ENCODE measurements around the gene DSC3. TPM values are rescaled to one million over a fixed set of nuclear protein-coding genes. Genes with fewer than 3 reads are reported as not detected.
A peak's percentile ranks its signal among the peaks of the same experiment; 100 is the strongest.

DSC3 gene
- total RNA-seq, 4 donors from 2014 or later, result 0.15 to 1.5 (median 0.33) TPM; not detected in 1

- Histone ChIP-seq H3K27me3 (peaks cover 23% of the 10 kb centered on the region), H3K27ac (no peak overlapping the region), H3K9me3 (no peaks in the 10 kb centered on the region), H3K36me3 (no peaks in the 10 kb centered on the region), H3K4me1 (peaks cover 15 to 23% of the 10 kb centered on the region in 2 donors), H3K4me3 (replicated peaks in 1 of 3) (no peak overlapping the region)
- intact Hi-C loops (cut with DNase I), result no loop called here
- no peak for DNase-seq
- 80 to 81% methylated on average over 3 of the region's 3 CpGs for WGBS, 2 donors
- TF ChIP-seq POLR2A (IDR thresholded peaks at IDR 0.05), result no peak
- TF ChIP-seq, protein P1, sequence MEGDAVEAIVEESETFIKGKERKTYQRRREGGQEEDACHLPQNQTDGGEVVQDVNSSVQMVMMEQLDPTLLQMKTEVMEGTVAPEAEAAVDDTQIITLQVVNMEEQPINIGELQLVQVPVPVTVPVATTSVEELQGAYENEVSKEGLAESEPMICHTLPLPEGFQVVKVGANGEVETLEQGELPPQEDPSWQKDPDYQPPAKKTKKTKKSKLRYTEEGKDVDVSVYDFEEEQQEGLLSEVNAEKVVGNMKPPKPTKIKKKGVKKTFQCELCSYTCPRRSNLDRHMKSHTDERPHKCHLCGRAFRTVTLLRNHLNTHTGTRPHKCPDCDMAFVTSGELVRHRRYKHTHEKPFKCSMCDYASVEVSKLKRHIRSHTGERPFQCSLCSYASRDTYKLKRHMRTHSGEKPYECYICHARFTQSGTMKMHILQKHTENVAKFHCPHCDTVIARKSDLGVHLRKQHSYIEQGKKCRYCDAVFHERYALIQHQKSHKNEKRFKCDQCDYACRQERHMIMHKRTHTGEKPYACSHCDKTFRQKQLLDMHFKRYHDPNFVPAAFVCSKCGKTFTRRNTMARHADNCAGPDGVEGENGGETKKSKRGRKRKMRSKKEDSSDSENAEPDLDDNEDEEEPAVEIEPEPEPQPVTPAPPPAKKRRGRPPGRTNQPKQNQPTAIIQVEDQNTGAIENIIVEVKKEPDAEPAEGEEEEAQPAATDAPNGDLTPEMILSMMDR (IDR thresholded peaks at IDR 0.05), result no peak
These were observed 2.4 kb upstream of the DSC3 start for GRCh38 chr18:31044926-31045325.

GRCh38 chr18:31043709-31044108 is 1.2 kb upstream of the DSC3 start:
- Histone ChIP-seq H3K36me3 (no peaks in the 10 kb centered on the region), H3K27ac (no peak overlapping the region), H3K9me3 (no peaks in the 10 kb centered on the region), H3K4me3 (replicated peaks in 1 of 3) (no peak overlapping the region), H3K27me3 (peaks cover 25% of the 10 kb centered on the region), H3K4me1 (peaks cover 15 to 23% of the 10 kb centered on the region in 2 donors)
- no peak for DNase-seq
- 63 to 77% methylated on average over 7 of the region's 7 CpGs for WGBS, 2 donors
- intact Hi-C loops (cut with DNase I), result no loop called here
- TF ChIP-seq, protein P1 (IDR thresholded peaks at IDR 0.05), result no peak
- TF ChIP-seq POLR2A (IDR thresholded peaks at IDR 0.05), result no peak

GRCh38 chr18:31042084-31042405 is 497 bp downstream of the DSC3 start:
- Histone ChIP-seq H3K4me1 (peaks cover 15 to 23% of the 10 kb centered on the region in 2 donors), H3K9me3 (no peaks in the 10 kb centered on the region), H3K27me3 (peaks cover 25% of the 10 kb centered on the region), H3K4me3 (replicated peaks in 1 of 3) (peak overlapping the region in 2 of 3 donors; percentile 18 to 20), H3K27ac (no peak overlapping the region), H3K36me3 (no peaks in the 10 kb centered on the region)
- no peak for TF ChIP-seq POLR2A (IDR thresholded peaks at IDR 0.05)
- TF ChIP-seq, protein P1 (IDR thresholded peaks at IDR 0.05), result no peak
- no peak for DNase-seq
- intact Hi-C loops (cut with DNase I), result no loop called here
- 2 to 3% methylated on average over 6 to 17 of the region's 17 CpGs for WGBS, 2 donors

DNA sequence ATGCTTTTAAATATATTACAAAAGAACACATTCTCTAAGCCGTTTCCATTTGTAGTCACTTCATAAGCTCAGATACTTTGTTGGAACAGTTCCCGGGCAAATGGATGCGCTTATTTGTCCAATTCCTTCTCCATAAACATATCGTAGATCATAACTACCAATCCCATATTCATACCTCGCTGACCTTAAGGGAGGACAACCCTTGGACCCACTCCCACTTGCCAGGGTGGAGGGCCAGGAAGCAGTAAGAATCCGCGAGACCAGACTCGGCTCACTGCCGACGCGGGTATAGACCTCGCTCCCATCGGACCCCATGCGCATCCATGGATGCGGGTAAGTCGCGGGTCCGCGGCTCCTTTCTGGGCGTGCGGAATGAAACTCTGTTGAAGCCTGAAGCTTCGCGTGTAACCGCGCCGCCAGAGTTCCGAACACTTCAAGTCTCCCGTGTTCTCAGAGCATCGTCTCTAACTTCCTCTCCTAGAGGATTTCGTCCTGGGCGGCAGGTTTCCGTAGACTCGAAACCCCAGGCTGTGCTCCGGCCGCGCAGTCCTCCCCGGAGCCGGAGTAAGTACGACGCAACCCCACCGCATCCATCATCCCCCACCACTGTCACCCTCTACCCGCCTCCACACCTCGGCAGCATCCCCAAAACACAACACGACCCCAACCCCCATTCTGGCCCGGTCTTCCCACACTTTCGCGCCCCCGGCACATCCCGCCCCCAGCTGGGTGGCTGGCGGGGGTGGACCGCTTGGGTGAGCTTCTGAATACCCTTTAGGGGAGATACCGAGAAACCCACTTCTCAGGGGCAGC is 1.1 kb downstream of the DSC3 start:
- DNase-seq, result no peak
- intact Hi-C loops (cut with DNase I), result no loop called here
- H3K27me3 ChIP-seq, result peaks cover 25% of the 10 kb centered on the region

More for the DNA sequence above, 1.1 kb downstream of the DSC3 start:
- no peaks in the 10 kb centered on the region for H3K36me3 ChIP-seq
- no peak for TF ChIP-seq POLR2A (IDR thresholded peaks at IDR 0.05)
- TF ChIP-seq, protein P1 (IDR thresholded peaks at IDR 0.05), result no peak
- H3K4me1 ChIP-seq, result peaks cover 15 to 23% of the 10 kb centered on the region in 2 donors
- peak overlapping the region in 1 of 3 donors; percentile 3 for H3K4me3 ChIP-seq (replicated peaks in 1 of 3)
- H3K27ac ChIP-seq, result no peak overlapping the region
- H3K9me3 ChIP-seq, result no peaks in the 10 kb centered on the region
- WGBS, 2 donors, result 2 to 3% methylated on average over 19 to 52 of the region's 52 CpGs

All from thyroid gland (tissue), 4 donors.